ENCODE data around the gene C1QL1.

DNA sequence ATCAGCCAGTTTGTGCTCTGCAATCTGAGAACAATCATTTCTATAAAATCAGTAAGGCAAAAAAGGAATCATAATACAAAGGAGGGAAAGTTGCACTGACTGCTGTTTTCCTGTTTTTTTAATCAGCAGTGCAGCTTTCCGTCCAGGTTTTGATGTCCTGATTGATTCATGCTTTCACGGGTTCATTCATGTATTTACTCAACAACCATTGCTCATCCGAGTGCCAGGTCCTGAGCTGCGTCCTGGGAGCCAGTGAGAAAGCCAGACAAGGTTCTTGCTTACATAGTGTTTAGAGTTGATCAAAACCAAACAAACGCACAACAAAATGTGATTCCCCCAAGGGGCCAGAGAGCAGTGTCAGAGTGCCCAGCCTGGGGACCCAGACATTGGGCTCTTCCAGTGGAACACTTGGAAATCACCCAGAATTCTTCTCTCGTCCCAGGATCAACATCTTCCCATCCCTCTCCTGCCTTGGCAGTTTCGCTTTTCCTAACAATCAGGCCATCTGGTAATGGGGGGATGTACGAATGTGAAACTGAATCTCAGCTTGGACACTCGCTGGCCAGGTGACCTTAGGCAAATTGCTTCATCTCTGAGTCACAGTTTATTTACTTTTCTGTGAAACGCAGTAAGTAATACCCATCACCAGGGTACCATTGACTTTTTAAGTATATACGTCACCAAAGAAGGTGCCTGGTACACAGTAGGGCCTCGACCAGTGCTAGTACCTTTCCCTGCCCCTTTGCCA is 13.3 kb upstream of the C1QL1 start:
- no peak for TF ChIP-seq POLR2A (IDR thresholded peaks at IDR 0.05)
- TF ChIP-seq, protein P1, sequence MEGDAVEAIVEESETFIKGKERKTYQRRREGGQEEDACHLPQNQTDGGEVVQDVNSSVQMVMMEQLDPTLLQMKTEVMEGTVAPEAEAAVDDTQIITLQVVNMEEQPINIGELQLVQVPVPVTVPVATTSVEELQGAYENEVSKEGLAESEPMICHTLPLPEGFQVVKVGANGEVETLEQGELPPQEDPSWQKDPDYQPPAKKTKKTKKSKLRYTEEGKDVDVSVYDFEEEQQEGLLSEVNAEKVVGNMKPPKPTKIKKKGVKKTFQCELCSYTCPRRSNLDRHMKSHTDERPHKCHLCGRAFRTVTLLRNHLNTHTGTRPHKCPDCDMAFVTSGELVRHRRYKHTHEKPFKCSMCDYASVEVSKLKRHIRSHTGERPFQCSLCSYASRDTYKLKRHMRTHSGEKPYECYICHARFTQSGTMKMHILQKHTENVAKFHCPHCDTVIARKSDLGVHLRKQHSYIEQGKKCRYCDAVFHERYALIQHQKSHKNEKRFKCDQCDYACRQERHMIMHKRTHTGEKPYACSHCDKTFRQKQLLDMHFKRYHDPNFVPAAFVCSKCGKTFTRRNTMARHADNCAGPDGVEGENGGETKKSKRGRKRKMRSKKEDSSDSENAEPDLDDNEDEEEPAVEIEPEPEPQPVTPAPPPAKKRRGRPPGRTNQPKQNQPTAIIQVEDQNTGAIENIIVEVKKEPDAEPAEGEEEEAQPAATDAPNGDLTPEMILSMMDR (IDR thresholded peaks at IDR 0.05): no peak

Data from ovary (tissue), 3 donors.